Measurements from ENCODE around the gene LCN2. TPM values are rescaled to one million over a fixed set of nuclear protein-coding genes. Genes with fewer than 3 reads are reported as not detected.
"Not testable (repeated sequence)": the region's sequence is repeated elsewhere in the genome, so short reads cannot be mapped to it uniquely, and the experiment has no call there.

LCN2 gene
- 1 to 10 TPM; 1.2 to 1.9 (median 1.5) TPM for polyA plus RNA-seq (ENCODE audit: insufficient read depth in 1 of 5, insufficient read length in 5 of 5, low replicate concordance in 1 of 5)
- long read RNA-seq, donor 1: 0 reads
- long read RNA-seq, donor 2: 0 reads
- long read RNA-seq, donor 3, partial matches to known transcripts: 0 of 1 reads
- long read RNA-seq, donor 3, other reads (novel, unspliced or antisense): 0 of 1 reads
- long read RNA-seq, donor 4, partial matches to known transcripts: 0 of 1 reads
- long read RNA-seq, donor 4, other reads (novel, unspliced or antisense): 0 of 1 reads
- long read RNA-seq, donor 5, partial matches to known transcripts: 0 of 1 reads
- long read RNA-seq, donor 5, other reads (novel, unspliced or antisense): 0 of 1 reads
- long read RNA-seq, donor 6: 0 reads
- long read RNA-seq, donor 7: 0 reads
- long read RNA-seq, donor 8: 0 reads

DNA sequence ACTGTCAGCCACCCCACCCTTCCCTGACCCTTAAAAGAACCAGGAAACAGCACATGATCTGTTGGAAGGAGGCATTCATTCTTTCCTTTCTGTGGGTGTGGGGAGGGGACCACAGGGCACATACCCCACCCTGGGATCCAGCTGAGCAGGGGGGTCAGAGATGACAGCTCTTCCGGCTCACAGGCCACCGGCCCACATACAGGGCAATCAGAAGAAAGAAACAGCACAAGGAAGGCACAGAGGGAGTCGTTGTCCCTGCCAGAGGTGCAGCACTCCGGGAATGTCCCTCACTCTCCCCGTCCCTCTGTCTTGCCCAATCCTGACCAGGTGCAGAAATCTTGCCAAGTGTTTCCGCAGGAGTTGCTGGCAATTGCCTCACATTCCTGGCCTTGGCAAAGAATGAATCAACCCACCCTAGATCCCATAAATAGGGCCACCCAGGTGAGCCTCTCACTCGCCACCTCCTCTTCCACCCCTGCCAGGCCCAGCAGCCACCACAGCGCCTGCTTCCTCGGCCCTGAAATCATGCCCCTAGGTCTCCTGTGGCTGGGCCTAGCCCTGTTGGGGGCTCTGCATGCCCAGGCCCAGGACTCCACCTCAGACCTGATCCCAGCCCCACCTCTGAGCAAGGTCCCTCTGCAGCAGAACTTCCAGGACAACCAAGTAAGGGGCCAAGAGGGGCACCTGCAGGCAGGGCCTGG, at the start of gene LCN2:
Gene LCN2, plus strand, starts transcription at position 453 of the 701 bp plus-strand sequence. Its CDS starts 73 bp downstream, at position 526.
- peak in 1 of 2 donors; percentile 31 for DNase-seq

- no peak for DNase-seq
Observed at GRCh38 chr9:128099932-128100491, 49.2 kb upstream of the LCN2 start.

GRCh38 chr9:128100581-128100980, 48.7 kb upstream of the LCN2 start:
- no peak for DNase-seq

GRCh38 chr9:128101231-128101661, 48.0 kb upstream of the LCN2 start:
- DNase-seq: no peak

DNA sequence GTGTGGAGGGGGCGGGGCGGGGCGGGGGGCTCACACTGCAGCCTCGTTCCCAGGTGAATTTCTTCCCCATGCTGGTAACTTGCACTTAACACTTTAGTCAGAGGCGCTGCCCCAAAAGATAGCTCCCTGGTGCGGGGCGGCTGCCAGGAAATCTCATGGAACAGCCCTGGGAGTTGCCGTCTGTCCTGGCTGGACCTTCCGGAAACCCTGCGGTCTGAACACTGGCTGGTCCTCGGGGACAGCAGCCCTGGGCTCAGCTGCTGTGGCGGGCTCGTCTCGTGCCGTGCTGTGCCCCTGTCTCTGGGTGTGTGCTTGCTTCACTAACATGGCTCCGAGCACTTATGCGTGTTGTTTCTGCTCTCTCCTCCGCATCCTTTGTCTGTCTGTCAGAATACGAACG, 47.6 kb upstream of the LCN2 start:
- no peak for DNase-seq

DNA sequence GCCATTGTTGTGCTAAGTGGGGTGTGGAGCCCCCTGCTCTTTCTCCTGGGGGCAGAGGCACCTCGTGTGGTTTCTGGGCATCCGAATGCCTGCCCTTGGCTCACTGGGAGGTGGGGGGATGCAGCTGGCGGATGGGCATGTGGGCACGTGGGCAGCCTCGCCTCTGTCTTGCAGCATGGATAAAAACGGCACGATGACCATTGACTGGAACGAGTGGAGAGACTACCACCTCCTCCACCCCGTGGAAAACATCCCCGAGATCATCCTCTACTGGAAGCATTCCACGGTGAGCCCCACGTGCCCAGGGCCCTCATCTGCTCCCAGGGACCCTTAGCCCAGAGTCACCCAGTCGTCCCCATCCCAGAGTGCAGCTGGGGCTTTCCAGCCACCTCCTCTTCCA, 47.1 kb upstream of the LCN2 start:
- no peak for DNase-seq

- DNase-seq: no peak
Observed at GRCh38 chr9:128102861-128103588, 46.2 kb upstream of the LCN2 start.

GRCh38 chr9:128103589-128103962, 45.7 kb upstream of the LCN2 start:
- DNase-seq: no peak

DNA sequence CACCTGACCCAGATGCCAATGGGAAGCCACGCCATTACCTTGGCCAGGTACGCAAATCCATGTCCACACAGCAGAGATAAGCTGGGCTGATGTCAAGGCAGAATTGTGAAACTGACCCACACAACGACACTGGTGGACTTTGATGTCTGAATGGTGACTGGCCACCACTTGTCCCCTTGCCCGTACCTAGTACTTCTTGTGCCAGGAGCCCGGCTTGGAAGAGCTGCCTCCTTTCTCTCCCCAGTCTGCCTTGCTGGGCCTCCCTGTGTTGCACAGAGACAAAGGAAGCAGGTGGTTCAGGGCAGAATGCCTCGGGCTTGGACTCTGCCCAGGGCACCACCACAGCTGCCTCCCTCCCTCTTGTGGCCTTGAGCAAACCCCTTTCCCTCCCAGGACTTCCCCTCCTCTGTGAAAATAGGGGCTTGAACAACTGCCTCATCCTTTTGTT, 45.1 kb upstream of the LCN2 start:
- no peak for DNase-seq

- no peak for DNase-seq
Observed at GRCh38 chr9:128105538-128106175, 43.6 kb upstream of the LCN2 start.

GRCh38 chr9:128106181-128106939, 42.9 kb upstream of the LCN2 start:
- DNase-seq: no peak

DNA sequence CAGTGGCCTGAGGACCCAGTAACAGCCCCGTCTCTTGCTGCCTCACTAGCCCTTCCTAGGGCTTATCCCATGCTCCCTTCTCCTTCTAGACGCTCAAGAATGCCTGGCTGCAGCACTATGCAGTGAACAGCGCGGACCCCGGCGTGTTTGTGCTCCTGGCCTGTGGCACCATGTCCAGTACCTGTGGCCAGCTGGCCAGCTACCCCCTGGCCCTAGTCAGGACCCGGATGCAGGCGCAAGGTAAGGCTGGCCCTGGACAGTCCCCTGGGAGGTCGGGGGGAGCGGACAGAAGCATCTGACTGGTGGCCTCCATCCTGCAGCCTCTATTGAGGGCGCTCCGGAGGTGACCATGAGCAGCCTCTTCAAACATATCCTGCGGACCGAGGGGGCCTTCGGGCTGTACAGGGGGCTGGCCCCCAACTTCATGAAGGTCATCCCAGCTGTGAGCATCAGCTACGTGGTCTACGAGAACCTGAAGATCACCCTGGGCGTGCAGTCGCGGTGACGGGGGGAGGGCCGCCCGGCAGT, 42.2 kb upstream of the LCN2 start:
- DNase-seq: no peak

- DNase-seq: no peak
Observed at GRCh38 chr9:128107468-128108268, 41.6 kb upstream of the LCN2 start.

GRCh38 chr9:128108269-128109049, 40.8 kb upstream of the LCN2 start:
- DNase-seq: no peak

DNA sequence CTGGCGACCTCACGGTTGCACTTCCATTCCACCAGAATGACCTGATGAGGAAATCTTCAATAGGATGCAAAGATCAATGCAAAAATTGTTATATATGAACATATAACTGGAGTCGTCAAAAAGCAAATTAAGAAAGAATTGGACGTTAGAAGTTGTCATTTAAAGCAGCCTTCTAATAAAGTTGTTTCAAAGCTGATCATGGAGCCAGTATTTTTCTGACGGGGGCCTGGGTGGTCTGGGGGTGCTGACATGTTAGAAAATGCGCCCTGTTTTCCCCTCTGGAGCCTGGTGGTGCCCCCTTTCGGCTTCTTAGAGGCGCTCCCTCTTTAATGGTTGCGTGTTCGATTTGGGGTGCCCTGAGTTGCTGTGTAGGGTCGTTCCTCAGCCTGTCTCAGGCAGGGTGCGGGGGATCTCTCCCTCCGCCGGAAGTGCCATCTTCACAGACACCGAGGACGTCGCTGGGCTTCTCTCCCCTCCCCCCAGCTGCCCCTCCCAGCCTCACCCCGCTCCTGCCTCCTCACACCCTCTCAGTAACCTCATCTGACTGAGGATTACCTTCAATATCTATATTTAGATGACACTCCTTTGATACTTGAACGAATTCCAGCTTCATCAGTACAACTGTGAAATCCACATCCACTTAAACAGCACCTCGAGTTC, 40.1 kb upstream of the LCN2 start:
- DNase-seq: no peak

DNA sequence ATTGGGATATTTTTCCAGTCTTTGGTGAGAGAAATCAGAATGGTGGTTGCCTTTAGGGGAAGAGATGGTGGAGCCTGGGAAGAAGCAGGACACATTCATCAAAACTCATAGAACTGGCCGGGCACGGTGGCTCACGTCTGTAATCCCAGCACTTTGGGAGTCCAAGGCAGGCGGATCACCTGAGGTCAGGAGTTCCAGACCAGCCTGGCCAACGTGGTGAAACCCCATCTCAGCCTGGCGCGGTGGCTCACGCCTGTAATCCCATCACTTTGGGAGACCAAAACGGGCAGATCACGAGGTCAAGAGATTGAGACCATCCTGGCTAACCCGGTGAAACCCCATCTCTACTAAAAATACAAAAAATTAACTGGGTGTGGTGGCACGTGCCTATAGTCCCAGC, 37.5 kb upstream of the LCN2 start:
- not testable (repeated sequence) for DNase-seq

GRCh38 chr9:128113526-128114325, 35.5 kb upstream of the LCN2 start:
- DNase-seq: no peak

Measured in right lung (tissue), 10 donors.